HG03097 (cell line): ENCODE data around the gene BPHL.
"Not testable (repeated sequence)": the region's sequence is repeated elsewhere in the genome, so short reads cannot be mapped to it uniquely, and the experiment has no call there.

Experiments
- ATAC-seq: cut with Tn5 transposase; IDR thresholded peaks from one replicate; pipeline ENCODE4 v1.9.1; 2021; ENCODE audit not compliant: unreplicated experiment, low FRiP score

Gene BPHL

GRCh38 chr6:3118353-3119039 is at the start of gene BPHL:
Gene BPHL (plus strand): TSS chr6:3118711. CDS start chr6:3118741, 30 bp downstream.
- peak; percentile 89 for ATAC-seq

- ATAC-seq, result no peak
These were observed 46.9 kb upstream of the BPHL start for GRCh38 chr6:3071568-3071967.

- no peak for ATAC-seq
These were observed 45.7 kb upstream of the BPHL start for GRCh38 chr6:3072798-3073197.

- ATAC-seq, result no peak
These were observed 45.1 kb upstream of the BPHL start for GRCh38 chr6:3073382-3073781.

GRCh38 chr6:3075772-3076113 is 42.8 kb upstream of the BPHL start:
- no peak for ATAC-seq

- no peak for ATAC-seq
These were observed 42.2 kb upstream of the BPHL start for GRCh38 chr6:3076320-3076719.

- no peak for ATAC-seq
These were observed 41.1 kb upstream of the BPHL start for GRCh38 chr6:3077430-3077829.

DNA sequence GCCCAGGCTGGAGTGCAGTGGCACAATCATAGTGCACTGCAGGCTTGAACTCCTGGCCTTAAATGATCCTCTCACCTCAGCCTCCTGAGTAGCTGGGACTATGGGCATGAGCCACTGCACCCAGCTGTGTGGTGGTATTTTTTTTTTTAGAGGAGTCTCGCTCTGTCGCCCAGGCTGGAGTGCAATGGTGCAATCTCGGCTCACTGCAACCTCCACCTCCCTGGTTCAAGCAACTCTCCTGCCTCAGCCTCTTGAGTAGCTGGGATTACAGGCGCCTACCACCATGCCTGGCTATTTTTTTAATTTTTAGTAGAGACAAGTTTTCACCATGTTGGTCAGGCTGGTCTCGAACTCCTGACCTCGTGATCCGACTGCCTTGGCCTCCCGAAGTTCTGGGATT is 39.6 kb upstream of the BPHL start:
- ATAC-seq, result not testable (repeated sequence)

DNA sequence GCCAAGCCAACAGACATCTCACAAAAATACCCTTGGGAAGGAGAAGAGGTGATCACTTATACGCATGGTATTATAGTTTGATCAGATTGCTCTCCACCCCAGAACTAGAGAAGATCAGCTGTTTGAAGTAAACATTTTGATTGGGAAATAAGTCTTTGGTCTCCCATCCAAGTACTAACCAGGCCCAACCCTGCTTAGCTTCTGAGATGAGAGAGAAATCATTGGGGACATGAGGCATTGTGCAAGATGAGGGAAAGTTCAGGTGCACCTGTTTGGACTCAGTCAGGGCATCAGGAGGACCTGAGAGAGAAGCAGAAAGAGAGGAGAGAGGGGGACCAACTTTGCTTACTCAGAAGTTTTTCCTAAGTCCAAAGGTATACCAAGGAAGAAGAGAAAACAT is 38.8 kb upstream of the BPHL start:
- ATAC-seq, result no peak

GRCh38 chr6:3081960-3082359 is 36.6 kb upstream of the BPHL start:
- no peak for ATAC-seq

DNA sequence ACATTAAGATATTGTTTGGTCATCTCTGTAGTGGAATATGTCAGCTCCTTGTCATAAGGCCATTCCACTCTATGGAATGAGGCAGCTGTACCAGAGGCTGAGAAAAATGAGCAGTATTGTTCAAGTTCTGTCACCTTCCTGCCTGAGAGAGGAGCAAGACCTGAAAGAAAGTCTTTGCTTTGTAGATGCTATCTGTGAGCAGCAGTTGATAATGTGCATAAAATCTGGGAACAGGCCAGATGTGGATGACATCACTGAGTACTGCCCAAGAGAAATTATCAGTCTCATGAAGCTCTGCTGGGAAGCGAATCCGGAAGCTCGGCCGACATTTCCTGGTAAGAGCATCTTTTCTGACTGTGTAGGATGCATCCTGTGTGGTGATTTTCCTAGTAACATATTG is 33.4 kb upstream of the BPHL start:
- ATAC-seq, result no peak

- no peak for ATAC-seq
These were observed 32.1 kb upstream of the BPHL start for GRCh38 chr6:3086282-3086946.

- no peak for ATAC-seq
These were observed 30.1 kb upstream of the BPHL start for GRCh38 chr6:3088446-3088845.

- no peak for ATAC-seq
These were observed 29.5 kb upstream of the BPHL start for GRCh38 chr6:3088968-3089367.

- ATAC-seq, result no peak
These were observed 28.5 kb upstream of the BPHL start for GRCh38 chr6:3090013-3090412.

DNA sequence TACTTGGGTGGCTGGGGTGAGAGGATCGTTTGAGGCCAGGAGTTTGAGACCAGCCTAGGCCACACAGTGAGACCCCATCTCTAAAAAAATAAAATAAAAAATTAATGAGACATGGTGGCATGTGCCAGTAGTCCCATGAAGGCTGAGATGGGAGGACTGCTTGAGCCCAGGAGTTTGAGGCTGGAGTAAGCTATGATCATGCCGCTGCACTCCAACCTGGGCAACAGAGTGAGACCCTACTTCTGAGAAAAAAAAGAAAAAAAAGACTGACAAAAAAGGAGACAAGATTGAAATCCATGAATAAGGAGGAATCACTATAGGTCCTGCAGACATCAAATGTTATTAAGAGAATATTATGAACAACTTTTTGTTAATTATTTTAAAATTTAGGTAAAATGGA is 23.7 kb upstream of the BPHL start:
- no peak for ATAC-seq

DNA sequence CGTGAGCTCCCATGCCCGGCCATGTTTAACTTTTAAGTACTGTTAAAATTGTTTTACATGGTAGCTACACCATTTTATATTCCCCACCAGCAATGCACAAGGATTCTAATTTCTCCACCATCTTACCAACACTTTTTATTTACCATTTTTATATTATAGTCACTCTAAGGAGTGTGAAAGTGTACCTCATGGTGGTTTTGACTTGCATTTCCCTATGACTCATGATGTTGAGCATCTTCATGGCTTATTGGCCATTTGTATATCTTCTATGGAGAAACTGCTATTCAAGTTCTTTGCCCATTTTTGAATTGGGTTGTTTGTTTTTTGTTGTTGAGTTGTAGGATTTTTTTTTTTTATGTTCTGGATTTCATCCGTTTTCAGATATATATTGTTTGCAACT is 15.6 kb upstream of the BPHL start:
- no peak for ATAC-seq

- no peak for ATAC-seq
These were observed 9.6 kb upstream of the BPHL start for GRCh38 chr6:3108746-3109414.

- no peak for ATAC-seq
These were observed 8.8 kb upstream of the BPHL start for GRCh38 chr6:3109761-3110160.

DNA sequence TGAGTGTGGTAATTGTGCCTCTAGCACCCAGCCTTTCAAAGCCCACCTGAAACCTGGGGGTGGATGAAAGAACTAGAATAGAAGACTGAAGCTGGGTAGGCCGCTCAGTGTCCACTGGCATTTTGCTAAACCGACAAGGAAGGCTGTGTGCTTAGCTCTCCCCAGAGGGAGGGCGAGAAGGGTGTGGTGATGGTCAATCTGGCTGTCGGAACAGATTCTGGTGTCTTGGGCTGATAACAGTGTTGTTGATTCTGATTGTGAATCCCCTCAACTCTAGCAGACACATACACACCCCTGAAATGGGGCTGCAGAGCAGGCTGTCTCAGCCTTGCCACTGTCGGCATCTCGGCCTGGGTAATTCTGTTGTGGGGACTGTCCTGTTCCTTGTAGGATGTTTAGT is 4.1 kb upstream of the BPHL start:
- no peak for ATAC-seq

- no peak for ATAC-seq
These were observed 579 bp upstream of the BPHL start for GRCh38 chr6:3117912-3118352.
